Breast epithelium (tissue), 4 donors: Measurements from ENCODE around the gene PDK4. TPM values are rescaled to one million over a fixed set of nuclear protein-coding genes. Genes with fewer than 3 reads are reported as not detected.

Experiments
- DNase-seq, 2 donors: peaks; one replicate each; pipeline ENCODE4 v3.0.0-alpha.2; 2019; ENCODE audit warnings: low spot score in 2 of 2
- H3K27ac ChIP-seq, 2 donors: fragments of 200-600 bp; sonication (generic) in 1 of 2; one replicate each; pipeline ENCODE4 v1.5.1; 2016 to 2019; ENCODE audit warnings: mild to moderate bottlenecking in 1 of 2
- H3K27me3 ChIP-seq, 2 donors: fragments of 200-600 bp; sonication (generic) in 1 of 2; one replicate each; pipeline versions ENCODE4 v1.5.1 to v1.6.0; 2017 to 2019; ENCODE audit warnings: control low read depth in 1 of 2, mild to moderate bottlenecking in 1 of 2
- H3K36me3 ChIP-seq: fragments of 200-600 bp; one replicate; pipeline ENCODE4 v1.5.1; 2019
- H3K4me1 ChIP-seq, 2 donors: fragments of 200-600 bp; sonication (generic); one replicate each; pipeline ENCODE4 v1.5.1; 2016 to 2019; ENCODE audit warnings: control low read depth in 1 of 2
- H3K4me3 ChIP-seq, 3 donors: fragments of 200-600 bp; sonication (generic); 1 replicate in 2 of 3; 2 replicates in 1 of 3; pipeline ENCODE4 v1.5.1; 2016 to 2019; ENCODE audit warnings: mild to moderate bottlenecking in 3 of 3, moderate library complexity in 2 of 3
- H3K9me3 ChIP-seq, 2 donors: fragments of 200-600 bp; sonication (generic) in 1 of 2; one replicate each; pipeline ENCODE4 v1.5.1; 2016 to 2019; ENCODE audit warnings: control low read depth in 1 of 2
- CTCF ChIP-seq, 3 donors: fragments of 450-650 bp; IDR thresholded peaks; one replicate each; pipeline ENCODE4 v1.5.1; 2016 to 2017; ENCODE audit warnings: antibody characterized with exemption in 3 of 3, mild to moderate bottlenecking in 3 of 3, moderate library complexity in 3 of 3
- POLR2A ChIP-seq: fragments of 450-650 bp; IDR thresholded peaks from one replicate; pipeline ENCODE4 v1.6.1; 2016; ENCODE audit warnings: antibody characterized with exemption, mild to moderate bottlenecking, moderate library complexity
- POLR2AphosphoS5 ChIP-seq, 3 donors: sonication (generic); formaldehyde crosslinking; IDR thresholded peaks; one replicate each; pipeline ENCODE4 v1.6.1; 2017; ENCODE audit warnings: antibody characterized with exemption in 3 of 3
- intact Hi-C: fragments of 100-400 bp; cut with DNase I; formaldehyde crosslinking; loops from one replicate; pipeline ENCODE4 v1.15.1; 2023; ENCODE audit warnings: low total_unique reads
- total RNA-seq, 3 donors: library from RNA; depleted of rRNA; stranded (reverse); fragments of >200 nt; gene quantifications; one replicate each; pipeline ENCODE4 v1.1.0, GENCODE V29; 2016

The PDK4 gene
- total RNA-seq, 3 donors from 2014 or later: 507 to 797 (median 729) TPM

- no peak overlapping the region for H3K27ac ChIP-seq
Measured at GRCh38 chr7:95621404-95621803, 25.1 kb upstream of the PDK4 start.

GRCh38 chr7:95620631-95621030 is 24.3 kb upstream of the PDK4 start:
- intact Hi-C loops: no loop called here
- DNase-seq: no peak
- Histone ChIP-seq H3K9me3 (peaks cover 0 to 14% of the 10 kb centered on the region in 2 donors), H3K4me3 (no peak overlapping the region), H3K36me3 (no peaks in the 10 kb centered on the region), H3K27me3 (no peaks in the 10 kb centered on the region), H3K4me1 (no peaks in the 10 kb centered on the region), H3K27ac (no peak overlapping the region)
- TF ChIP-seq POLR2A: no peak
- no peak for TF ChIP-seq CTCF (IDR thresholded peaks at IDR 0.05)
- TF ChIP-seq POLR2AphosphoS5 (IDR thresholded peaks at IDR 0.05): no peak

More at GRCh38 chr7:95621404-95621803, 25.1 kb upstream of the PDK4 start:
- Histone ChIP-seq H3K9me3 (peaks cover 0 to 6% of the 10 kb centered on the region in 2 donors), H3K27me3 (no peaks in the 10 kb centered on the region), H3K36me3 (no peaks in the 10 kb centered on the region), H3K4me3 (no peak overlapping the region), H3K4me1 (no peaks in the 10 kb centered on the region)
- intact Hi-C loops: no loop called here
- DNase-seq: no peak
- TF ChIP-seq CTCF (IDR thresholded peaks at IDR 0.05) (no peak), POLR2A (no peak), POLR2AphosphoS5 (IDR thresholded peaks at IDR 0.05) (no peak)

GRCh38 chr7:95619921-95620320 is 23.6 kb upstream of the PDK4 start:
- Histone ChIP-seq H3K9me3 (peaks cover 0 to 21% of the 10 kb centered on the region in 2 donors), H3K27ac (no peak overlapping the region), H3K36me3 (no peaks in the 10 kb centered on the region), H3K4me3 (no peak overlapping the region), H3K27me3 (no peaks in the 10 kb centered on the region), H3K4me1 (no peaks in the 10 kb centered on the region)
- no peak for DNase-seq
- intact Hi-C loops: no loop called here
- no peak for TF ChIP-seq POLR2A
- no peak for TF ChIP-seq POLR2AphosphoS5 (IDR thresholded peaks at IDR 0.05)
- TF ChIP-seq CTCF (IDR thresholded peaks at IDR 0.05): no peak

- H3K27ac ChIP-seq: no peak overlapping the region
- no peaks in the 10 kb centered on the region for H3K27me3 ChIP-seq
- H3K4me1 ChIP-seq: no peaks in the 10 kb centered on the region
- peaks cover 0 to 25% of the 10 kb centered on the region in 2 donors for H3K9me3 ChIP-seq
- no peak overlapping the region for H3K4me3 ChIP-seq
- TF ChIP-seq POLR2A: no peak
- TF ChIP-seq CTCF (IDR thresholded peaks at IDR 0.05): no peak
- TF ChIP-seq POLR2AphosphoS5 (IDR thresholded peaks at IDR 0.05): no peak
- no peak for DNase-seq
- intact Hi-C loops: no loop called here
- H3K36me3 ChIP-seq: no peaks in the 10 kb centered on the region
Measured at GRCh38 chr7:95619517-95619916, 23.2 kb upstream of the PDK4 start.

GRCh38 chr7:95614442-95614940 is 18.2 kb upstream of the PDK4 start:
- H3K36me3 ChIP-seq: no peaks in the 10 kb centered on the region
- no peak for DNase-seq
- H3K9me3 ChIP-seq: peaks cover 0 to 32% of the 10 kb centered on the region in 2 donors
- H3K27me3 ChIP-seq: no peaks in the 10 kb centered on the region
- no peaks in the 10 kb centered on the region for H3K4me1 ChIP-seq
- no peak overlapping the region for H3K4me3 ChIP-seq
- no peak overlapping the region for H3K27ac ChIP-seq
- intact Hi-C loops: no loop called here
- TF ChIP-seq CTCF (IDR thresholded peaks at IDR 0.05) (no peak), POLR2AphosphoS5 (IDR thresholded peaks at IDR 0.05) (no peak), POLR2A (no peak)
